K562 (cell line): Measurements from ENCODE around the gene ICAM1. TPM values are rescaled to one million over a fixed set of nuclear protein-coding genes. Genes with fewer than 3 reads are reported as not detected.

ENCODE experiments used
- ATAC-seq: fragments of 200-7000 bp; cut with Tn5 transposase; 3 replicates; pipeline ENCODE4 v1.9.1; 2020; ENCODE audit warnings: moderate library complexity
- BruUV-seq: library from RNA; stranded (reverse); fragments of 400-500 nt; replicated peaks from 2 replicates; lab custom pipeline; 2021; lab: Mats Ljungman, UMichigan
- CTCF ChIA-PET: fragments of 300-600 bp; formaldehyde crosslinking; extraction: SDS; loops from one replicate; lab custom pipeline; 2021; ENCODE audit warnings: low intra/inter-chr PET ratio; lab: Yijun Ruan, JAX
- POLR2A ChIA-PET: fragments of 300-600, 350-650 bp; sonication (Branson Sonifier 250); formaldehyde crosslinking; extraction: SDS; loops from one replicate; lab custom pipeline; 2021; ENCODE audit warnings: antibody characterized with exemption, inconsistent platforms; lab: Yijun Ruan, JAX
- DNase-seq, 4 experiments: peaks; one replicate each; pipeline versions ENCODE4 v3.0.0 to v3.0.0-alpha.2; 2011 to 2018; ENCODE audit warnings: low spot score in 3 of 4, mixed read lengths in 3 of 4; ENCODE audit errors: extremely low read depth in 1 of 4
- FAIRE-seq: peaks from 2 replicates; lab custom pipeline; 2011; peaks lifted over from hg19 to GRCh38; lab: Jason Lieb, UNC
- H2AFZ ChIP-seq: 2 replicates; pipeline ENCODE4 v1.6.0; 2011; ENCODE audit warnings: low read depth, low read length, control low read depth, inconsistent platforms
- H3K27ac ChIP-seq: fragments of 200-600 bp; 3 replicates; pipeline ENCODE4 v1.8.0; 2011; ENCODE audit warnings: low read depth, mild to moderate bottlenecking, control low read depth, inconsistent platforms, low read length, moderate library complexity, mixed read lengths; ENCODE audit errors: extremely low read depth
- H3K27me3 ChIP-seq, 2 experiments: fragments of 300-600 bp in 1 of 2; 2 replicates in 1 of 2; 3 replicates in 1 of 2; pipeline versions ENCODE4 v1.6.0 to v1.8.0; 2011; ENCODE audit warnings: inconsistent platforms in 2 of 2, low read length in 2 of 2, mild to moderate bottlenecking in 1 of 2, mixed read lengths in 1 of 2, moderate library complexity in 1 of 2; ENCODE audit not compliant: control insufficient read depth in 2 of 2, insufficient read depth in 2 of 2
- H3K36me3 ChIP-seq: fragments of 300-600 bp; 3 replicates; pipeline ENCODE4 v1.8.0; 2011; ENCODE audit warnings: mild to moderate bottlenecking, low read length, inconsistent platforms; ENCODE audit not compliant: control insufficient read depth, insufficient read depth
- H3K4me1 ChIP-seq, 2 experiments: fragments of 200-600 bp in 1 of 2; replicated peaks in 1 of 2; 2 replicates in 1 of 2; 3 replicates in 1 of 2; pipeline versions ENCODE4 v1.5.1 to v1.8.0; 2011; ENCODE audit warnings: inconsistent platforms in 2 of 2, low read length in 2 of 2, mild to moderate bottlenecking in 1 of 2, mixed read lengths in 1 of 2, moderate library complexity in 1 of 2; ENCODE audit not compliant: control insufficient read depth in 2 of 2, insufficient read depth in 2 of 2
- H3K4me2 ChIP-seq: 2 replicates; pipeline ENCODE4 v1.6.1; 2011; ENCODE audit warnings: low read length, control low read depth, inconsistent platforms, mixed read lengths; ENCODE audit not compliant: insufficient read depth
- H3K4me3 ChIP-seq: fragments of 200-600 bp; sonication (generic), shearing (Covaris generic); 2 replicates; pipeline ENCODE4 v1.5.1; 2016; ENCODE audit warnings: control low read depth, inconsistent platforms
- H3K79me2 ChIP-seq: fragments of 200-600 bp; 3 replicates; pipeline ENCODE4 v1.8.0; 2011; ENCODE audit warnings: low read length, inconsistent platforms; ENCODE audit not compliant: control insufficient read depth, insufficient read depth
- H3K9ac ChIP-seq, 2 experiments: 2 replicates each; pipeline versions ENCODE4 v1.6.0 to v1.6.1; 2011; ENCODE audit warnings: low read depth in 2 of 2, low read length in 2 of 2, control low read depth in 1 of 2, inconsistent platforms in 1 of 2, mild to moderate bottlenecking in 1 of 2, mixed read lengths in 1 of 2; ENCODE audit not compliant: insufficient read depth in 1 of 2
- H3K9me1 ChIP-seq: one replicate; pipeline ENCODE4 v1.6.0; 2011; ENCODE audit warnings: inconsistent platforms, mild to moderate bottlenecking, low read length, moderate library complexity; ENCODE audit not compliant: control insufficient read depth, insufficient read depth
- H3K9me3 ChIP-seq: replicated peaks from 2 replicates; pipeline ENCODE4 v1.5.1; 2011; ENCODE audit warnings: low read depth, low read length, inconsistent platforms; ENCODE audit not compliant: control insufficient read depth, insufficient read depth
- H4K20me1 ChIP-seq: replicated peaks from 2 replicates; pipeline ENCODE4 v1.6.1; 2011; ENCODE audit warnings: low read length, inconsistent platforms, mixed read lengths; ENCODE audit not compliant: control insufficient read depth, insufficient read depth
- ARNT ChIP-seq, 2 experiments: fragments of 450-650 bp; IDR thresholded peaks; 2 replicates each; pipeline ENCODE4 v1.6.1; 2016; ENCODE audit warnings: mild to moderate bottlenecking in 1 of 2
- CBFA2T2 ChIP-seq: fragments of 450-650 bp; conservative IDR thresholded peaks from 2 replicates; pipeline ENCODE4 v1.6.1; 2017; ENCODE audit warnings: mild to moderate bottlenecking
- CTBP1 ChIP-seq: fragments of 450-650 bp; IDR thresholded peaks from 2 replicates; pipeline ENCODE4 v1.6.1; 2016; ENCODE audit warnings: borderline replicate concordance
- FOXJ2 ChIP-seq: fragments of 200-800 bp; sonication (Bioruptor generic); IDR thresholded peaks from 2 replicates; pipeline ENCODE4 v1.6.1; 2016; ENCODE audit warnings: missing genetic modification characterization, missing compliant biosample characterization
- HNRNPLL ChIP-seq: fragments of 200-400 bp; formaldehyde crosslinking; IDR thresholded peaks from 2 replicates; pipeline ENCODE4 v1.6.1; 2017; ENCODE audit warnings: low read length, low read depth, mild to moderate bottlenecking; ENCODE audit not compliant: poor library complexity, severe bottlenecking
- KLF6 ChIP-seq: fragments of 250-450 bp; sonication (Bioruptor Pico); IDR thresholded peaks from 2 replicates; pipeline ENCODE4 v1.4.0; 2020; ENCODE audit warnings: mild to moderate bottlenecking, moderate library complexity, borderline replicate concordance
- MAFG ChIP-seq: fragments of 450-650 bp; conservative IDR thresholded peaks from 2 replicates; pipeline ENCODE4 v1.6.1; 2016; ENCODE audit warnings: missing genetic modification characterization, missing compliant biosample characterization
- MBD2 ChIP-seq: sonication (generic); IDR thresholded peaks from 2 replicates; pipeline ENCODE4 v1.6.1; 2016; ENCODE audit warnings: low read depth, borderline replicate concordance
- MTA3 ChIP-seq: fragments of 450-650 bp; formaldehyde crosslinking; IDR thresholded peaks from 2 replicates; pipeline ENCODE4 v1.6.1; 2017; ENCODE audit warnings: mild to moderate bottlenecking, borderline replicate concordance
- NR2C2 ChIP-seq, 2 experiments: fragments of 200-800 bp in 1 of 2; sonication (Bioruptor generic) in 1 of 2; sonication (generic) in 1 of 2; formaldehyde crosslinking in 1 of 2; IDR thresholded peaks; 2 replicates each; pipeline versions ENCODE4 v1.6.1 to v1.8.0; 2016 to 2022; ENCODE audit warnings: mild to moderate bottlenecking in 1 of 2, missing compliant biosample characterization in 1 of 2, missing genetic modification characterization in 1 of 2, missing genetic modification reagents in 1 of 2
- RBM34 ChIP-seq: fragments of 200-400 bp; formaldehyde crosslinking; IDR thresholded peaks from 2 replicates; pipeline ENCODE4 v1.6.1; 2018; ENCODE audit warnings: low read length, borderline replicate concordance; ENCODE audit not compliant: insufficient read depth
- SRSF7 ChIP-seq: fragments of 200-400 bp; formaldehyde crosslinking; optimal IDR thresholded peaks from 2 replicates; pipeline ENCODE3; 2017; ENCODE audit warnings: mild to moderate bottlenecking, low read depth, low read length
- YY1 ChIP-seq, 3 experiments: IDR thresholded peaks; 2 replicates each; pipeline ENCODE4 v1.6.1; 2011; ENCODE audit warnings: low read length in 2 of 3, mild to moderate bottlenecking in 2 of 3, moderate library complexity in 2 of 3, borderline replicate concordance in 1 of 3, control low read depth in 1 of 3, low read depth in 1 of 3; ENCODE audit not compliant: insufficient read depth in 3 of 3, insufficient replicate concordance in 2 of 3, control insufficient read depth in 1 of 3, insufficient read length in 1 of 3; ENCODE audit errors: extremely low read depth in 1 of 3
- ZEB2 ChIP-seq: fragments of 450-650 bp; IDR thresholded peaks from 2 replicates; pipeline ENCODE4 v1.6.1; 2016
- ZFPM2 ChIP-seq: fragments of 250-450 bp; sonication (Bioruptor Pico); IDR thresholded peaks from 2 replicates; pipeline ENCODE4 v1.5.1; 2022; ENCODE audit warnings: mild to moderate bottlenecking
- ZNF561 ChIP-seq: fragments of 450-650 bp; formaldehyde crosslinking; conservative IDR thresholded peaks from 2 replicates; pipeline ENCODE4 v1.4.0; 2020; ENCODE audit warnings: mild to moderate bottlenecking, moderate library complexity
- WGBS: fragments of 100-300 bp; shearing (Covaris generic); methylation state at CpG from one replicate; pipeline ENCODE4 v1.1.6; 2016; ENCODE audit warnings: low coverage, mixed read lengths; ENCODE audit not compliant: insufficient coverage; ENCODE audit errors: missing lambda C conversion rate; 5-methylcytosine and 5-hydroxymethylcytosine counted together
- in situ Hi-C: fragments of 300-500 bp; cut with MboI; formaldehyde crosslinking; loops from 4 replicates; pipeline ENCODE4 v1.15.0; 2018; ENCODE audit warnings: inconsistent platforms, mixed read lengths
- intact Hi-C: fragments of 100-400 bp; cut with micrococcal nuclease; formaldehyde crosslinking; loops from 2 replicates; pipeline ENCODE4 v1.14.2; 2022
- polyA plus RNA-seq, 8 experiments: library from polyadenylated mRNA; depleted of rRNA in 4 of 8; stranded (reverse) in 5 of 8; unstranded in 3 of 8; fragments of >200 nt; fragmentation: Nextera tagmentation in 2 of 8; fragmentation: Illumina TruSeq in 1 of 8; extraction: Ambion mirVana in 2 of 8; extraction: Trizol in 1 of 8; gene quantifications; 2 replicates each; pipeline versions ENCODE4 v1.2.1 to v1.2.3, GENCODE V29; 2011 to 2014; ENCODE audit warnings: inconsistent platforms in 1 of 8, missing spikeins in 1 of 8
- total RNA-seq, 7 experiments: library from RNA; depleted of rRNA in 6 of 7; stranded (reverse); fragments of >200 nt in 6 of 7; fragmentation: Illumina TruSeq in 2 of 7; extraction: Trizol in 2 of 7; gene quantifications; 2 replicates each; pipeline versions ENCODE4 v1.2.1 to v1.2.3, GENCODE V29; 2011 to 2021; ENCODE audit warnings: low replicate concordance in 1 of 7
- TF ChIP-seq, protein P1 (sequence below), 3 experiments: fragments of 200-800 bp in 1 of 3; fragments of 250-450 bp in 1 of 3; fragments of 450-650 bp in 1 of 3; sonication (Bioruptor Pico) in 1 of 3; sonication (Bioruptor generic) in 1 of 3; formaldehyde crosslinking in 1 of 3; IDR thresholded peaks; 2 replicates each; pipeline versions ENCODE4 v1.6.1 to v1.8.0; 2016 to 2022; ENCODE audit warnings: mild to moderate bottlenecking in 2 of 3, missing genetic modification characterization in 2 of 3, missing compliant biosample characterization in 1 of 3, moderate library complexity in 1 of 3
- TF ChIP-seq, protein P2 (sequence below): fragments of 450-650 bp; IDR thresholded peaks from 2 replicates; pipeline ENCODE4 v1.6.1; 2016

Gene ICAM1
- total and polyA plus RNA-seq, 9 of the 15 experiments (the other 6 are each of a cell fraction or from before 2014, with no cell fraction given): 2.3 to 24.4 (median 13.4) TPM

DNA sequence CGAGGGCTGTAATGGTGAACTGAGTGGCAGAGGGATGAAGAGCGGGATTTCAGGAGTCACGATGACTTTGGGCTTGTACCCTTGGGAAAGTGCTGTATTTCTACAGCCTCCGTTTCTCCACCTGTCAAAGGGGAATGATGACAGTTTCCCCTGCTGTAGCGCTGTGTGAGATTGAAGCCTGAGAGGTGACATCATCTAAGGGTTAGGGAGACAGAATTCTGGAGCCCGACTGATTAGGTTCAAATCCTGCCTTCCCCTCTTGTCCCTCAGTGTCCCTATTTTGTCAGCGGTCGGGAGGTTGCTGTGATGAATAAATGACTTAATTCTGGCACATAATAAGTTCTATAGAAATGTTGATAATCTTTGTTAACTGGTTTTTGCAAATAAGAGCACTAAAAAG is 18.2 kb upstream of the ICAM1 start:
- Histone ChIP-seq H3K27me3 (no peaks in the 10 kb centered on the region), H4K20me1 (no peaks in the 10 kb centered on the region), H3K9me1 (no peaks in the 10 kb centered on the region), H3K9ac (peak overlapping the region; percentile 90 to 98), H3K4me1 (peaks cover 4 to 39% of the 10 kb centered on the region in 2 experiments; a peak in 4 of 5 replicates), H3K9me3 (no peaks in the 10 kb centered on the region; the same call in 1 of the 2 replicates), H3K79me2 (peaks cover 28% of the 10 kb centered on the region), H3K36me3 (peaks cover 39% of the 10 kb centered on the region), H3K27ac (peak overlapping the region; percentile 90), H3K4me2 (peak overlapping the region; percentile 97), H3K4me3 (peak overlapping the region; percentile 76), H2AFZ (peak overlapping the region; percentile 100)
- ChIA-PET CTCF (no interaction called here), POLR2A (interaction anchor here (0.6 to 1.4 kb wide), 2 partner anchors 140 to 217 kb away, joined by 3 read pairs; no protein-coding TSS in a partner anchor)
- intact Hi-C loops (loop anchor here (5.0 kb wide), 1 partner anchor 320 kb away; no protein-coding TSS in a partner anchor), in situ Hi-C loops (no loop called here)
- 4% methylated on average over 8 of the region's 8 CpGs for WGBS
- ATAC-seq (no peak), DNase-seq (peak in 1 of 4 experiments; percentile 8), FAIRE-seq (no peak)
- BruUV-seq: no TSS peak
- TF ChIP-seq KLF6 (CRISPR knock-in tag) (no peak), CBFA2T2 (no peak), HNRNPLL (no peak), CTBP1 (no peak), FOXJ2 (tag) (no peak), ZFPM2 (no peak), RBM34 (no peak), MTA3 (no peak), SRSF7 (no peak), ZNF561 (CRISPR knock-in tag) (no peak), NR2C2 (CRISPR knock-in tag; IDR thresholded peaks at IDR 0.05) (no peak), NR2C2 (tag; IDR thresholded peaks at IDR 0.05) (peak; percentile 85), MBD2 (no peak), ARNT (IDR thresholded peaks at IDR 0.05) (no peak), YY1 (IDR thresholded peaks at IDR 0.05; ENCODE audit: borderline replicate concordance in 1 of 3, control insufficient read depth in 1 of 3, extremely low read depth in 1 of 3, insufficient read depth in 3 of 3, insufficient read length in 1 of 3, insufficient replicate concordance in 2 of 3, low read depth in 1 of 3, low read length in 2 of 3) (no peak), MAFG (tag) (no peak), ZEB2 (no peak)
- TF ChIP-seq, protein P1, sequence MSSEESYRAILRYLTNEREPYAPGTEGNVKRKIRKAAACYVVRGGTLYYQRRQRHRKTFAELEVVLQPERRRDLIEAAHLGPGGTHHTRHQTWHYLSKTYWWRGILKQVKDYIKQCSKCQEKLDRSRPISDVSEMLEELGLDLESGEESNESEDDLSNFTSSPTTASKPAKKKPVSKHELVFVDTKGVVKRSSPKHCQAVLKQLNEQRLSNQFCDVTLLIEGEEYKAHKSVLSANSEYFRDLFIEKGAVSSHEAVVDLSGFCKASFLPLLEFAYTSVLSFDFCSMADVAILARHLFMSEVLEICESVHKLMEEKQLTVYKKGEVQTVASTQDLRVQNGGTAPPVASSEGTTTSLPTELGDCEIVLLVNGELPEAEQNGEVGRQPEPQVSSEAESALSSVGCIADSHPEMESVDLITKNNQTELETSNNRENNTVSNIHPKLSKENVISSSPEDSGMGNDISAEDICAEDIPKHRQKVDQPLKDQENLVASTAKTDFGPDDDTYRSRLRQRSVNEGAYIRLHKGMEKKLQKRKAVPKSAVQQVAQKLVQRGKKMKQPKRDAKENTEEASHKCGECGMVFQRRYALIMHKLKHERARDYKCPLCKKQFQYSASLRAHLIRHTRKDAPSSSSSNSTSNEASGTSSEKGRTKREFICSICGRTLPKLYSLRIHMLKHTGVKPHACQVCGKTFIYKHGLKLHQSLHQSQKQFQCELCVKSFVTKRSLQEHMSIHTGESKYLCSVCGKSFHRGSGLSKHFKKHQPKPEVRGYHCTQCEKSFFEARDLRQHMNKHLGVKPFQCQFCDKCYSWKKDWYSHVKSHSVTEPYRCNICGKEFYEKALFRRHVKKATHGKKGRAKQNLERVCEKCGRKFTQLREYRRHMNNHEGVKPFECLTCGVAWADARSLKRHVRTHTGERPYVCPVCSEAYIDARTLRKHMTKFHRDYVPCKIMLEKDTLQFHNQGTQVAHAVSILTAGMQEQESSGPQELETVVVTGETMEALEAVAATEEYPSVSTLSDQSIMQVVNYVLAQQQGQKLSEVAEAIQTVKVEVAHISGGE (CRISPR knock-in tag; IDR thresholded peaks at IDR 0.05): no peak
- TF ChIP-seq, protein P2, sequence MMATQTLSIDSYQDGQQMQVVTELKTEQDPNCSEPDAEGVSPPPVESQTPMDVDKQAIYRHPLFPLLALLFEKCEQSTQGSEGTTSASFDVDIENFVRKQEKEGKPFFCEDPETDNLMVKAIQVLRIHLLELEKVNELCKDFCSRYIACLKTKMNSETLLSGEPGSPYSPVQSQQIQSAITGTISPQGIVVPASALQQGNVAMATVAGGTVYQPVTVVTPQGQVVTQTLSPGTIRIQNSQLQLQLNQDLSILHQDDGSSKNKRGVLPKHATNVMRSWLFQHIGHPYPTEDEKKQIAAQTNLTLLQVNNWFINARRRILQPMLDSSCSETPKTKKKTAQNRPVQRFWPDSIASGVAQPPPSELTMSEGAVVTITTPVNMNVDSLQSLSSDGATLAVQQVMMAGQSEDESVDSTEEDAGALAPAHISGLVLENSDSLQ: peak; percentile 35; the same call in 1 of the 2 replicates
